UCSD-AML1 (cell line): ENCODE data around the gene IGIP.
A peak's percentile ranks its signal among the peaks of the same experiment; 100 is the strongest.

Experiments
- DNase-seq: peaks from one replicate; lab custom pipeline; 2025; ENCODE audit not compliant: unreplicated experiment; lab: John Stamatoyannopoulos, UW

Gene IGIP

DNA sequence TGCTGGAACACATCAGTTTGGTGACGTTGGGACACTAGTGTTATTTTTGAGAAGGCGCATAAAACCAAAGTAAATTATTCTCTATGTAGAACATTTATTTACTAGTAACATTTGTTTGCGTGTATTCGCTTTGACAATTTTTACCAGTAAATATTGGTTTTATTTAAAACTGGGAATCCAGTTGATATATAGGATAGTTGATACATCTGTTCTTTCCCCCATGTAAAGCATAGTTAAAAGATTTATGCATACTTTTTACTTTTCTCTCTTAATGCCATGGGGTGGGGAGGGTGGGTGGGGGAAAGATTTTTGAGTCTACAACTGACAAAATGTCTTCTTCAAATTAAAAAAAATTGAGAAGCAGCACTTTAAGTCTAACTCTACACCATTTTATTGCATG, at the start of gene IGIP:
Gene IGIP, plus strand, starts transcription at position 301 of the 400 bp plus-strand sequence. CDS start 2,540 bp downstream, outside the sequence.
- no peak for DNase-seq

DNA sequence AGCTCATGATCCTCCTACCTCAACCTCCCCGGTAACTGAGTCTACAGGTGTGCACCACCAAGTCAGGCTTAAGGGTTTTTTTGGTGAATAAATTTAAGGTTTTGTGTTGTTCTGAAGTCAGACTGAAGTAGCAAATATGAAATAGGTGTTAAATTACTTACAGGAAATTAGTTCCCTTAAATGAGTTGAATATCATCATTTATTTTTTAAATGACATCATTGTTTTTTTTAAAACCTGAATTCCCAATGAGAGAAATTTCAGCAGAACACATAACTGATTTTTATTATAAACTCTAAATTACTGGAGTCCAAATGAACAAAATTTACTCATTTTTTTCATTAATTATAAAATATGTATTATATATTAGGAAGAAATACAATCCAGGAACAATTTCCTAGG, 49.6 kb upstream of the IGIP start:
- no peak for DNase-seq

- no peak for DNase-seq
These were observed 48.9 kb upstream of the IGIP start for GRCh38 chr5:140076788-140077187.

- DNase-seq = no peak
These were observed 42.6 kb upstream of the IGIP start for GRCh38 chr5:140083120-140083519.

DNA sequence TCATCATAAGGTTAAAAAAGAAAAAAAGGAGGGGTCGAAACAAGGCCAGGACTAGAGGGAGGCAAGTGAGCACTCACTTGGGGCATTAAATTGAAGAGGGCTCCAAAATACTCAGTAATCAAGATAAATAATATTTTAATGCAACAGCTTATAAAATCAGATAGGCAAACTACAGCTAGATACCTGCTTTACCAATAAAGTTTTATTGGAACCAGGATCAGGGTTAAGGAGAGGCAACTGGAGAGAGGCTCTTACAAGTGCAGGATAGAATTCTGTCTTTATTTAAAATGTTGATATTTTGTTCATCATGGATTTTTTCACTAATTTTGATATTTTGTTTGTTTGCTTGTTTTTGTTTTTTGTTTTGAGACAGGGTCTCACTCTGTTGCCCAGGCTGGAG, 42.1 kb upstream of the IGIP start:
- no peak for DNase-seq

DNA sequence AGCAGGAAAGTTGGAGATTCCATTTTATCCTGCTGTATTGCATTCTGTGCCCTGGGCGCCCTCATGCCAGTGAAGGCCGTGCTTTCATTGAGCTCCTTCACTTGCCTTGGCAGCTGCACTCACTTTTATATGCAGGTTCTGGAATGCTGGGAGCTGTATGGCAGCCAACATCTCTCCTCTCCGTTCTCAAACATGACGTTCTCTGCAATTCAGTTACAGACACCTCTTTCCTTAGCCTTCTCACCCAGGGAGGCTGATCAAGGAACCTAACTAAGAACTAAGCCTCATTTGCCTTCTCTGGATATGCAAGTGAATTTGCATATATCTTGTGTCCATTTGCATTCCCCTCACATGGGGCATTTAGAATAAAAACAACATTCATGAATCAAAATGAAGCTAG, 41.2 kb upstream of the IGIP start:
- DNase-seq = no peak

GRCh38 chr5:140090251-140090650, 35.5 kb upstream of the IGIP start:
- no peak for DNase-seq

DNA sequence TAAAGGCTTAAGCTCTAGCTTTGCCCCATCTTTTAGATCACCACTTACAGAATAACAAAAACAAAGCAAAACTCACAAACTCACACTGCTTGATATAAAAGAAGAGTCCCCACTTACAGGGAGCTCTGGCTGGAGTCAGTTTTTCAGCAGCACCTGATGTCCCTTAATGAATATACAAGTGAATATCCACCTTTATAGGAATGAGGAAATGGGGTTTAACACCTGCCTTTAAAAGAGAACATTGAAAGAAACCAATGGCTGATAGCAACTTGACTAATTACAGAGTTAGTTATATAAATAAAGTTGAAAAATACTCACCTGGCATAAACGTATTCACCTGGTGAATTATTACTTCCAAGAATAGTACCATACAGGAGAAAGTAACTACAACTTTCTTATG, 32.6 kb upstream of the IGIP start:
- DNase-seq = no peak

- DNase-seq = no peak
These were observed 31.9 kb upstream of the IGIP start for GRCh38 chr5:140093866-140094265.

GRCh38 chr5:140094889-140095288, 30.8 kb upstream of the IGIP start:
- DNase-seq = no peak

DNA sequence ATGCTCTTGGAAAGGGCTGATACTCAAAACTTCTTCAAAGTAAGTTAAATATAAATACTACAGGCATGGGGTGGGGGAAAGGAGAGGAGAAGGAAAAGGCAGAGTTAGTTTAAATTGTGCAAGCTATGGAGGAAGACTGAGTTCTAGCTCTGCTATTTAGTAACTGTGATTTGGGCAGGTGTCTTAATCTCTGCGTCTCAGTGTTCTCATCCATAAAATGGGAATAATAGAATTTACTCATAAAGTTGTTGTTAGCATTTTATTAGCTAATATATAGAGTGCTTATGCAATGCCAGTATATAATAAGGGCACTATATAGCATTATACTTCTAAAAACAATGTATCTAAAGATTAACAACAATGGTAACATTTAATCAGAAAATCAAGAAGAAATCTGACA, 24.6 kb upstream of the IGIP start:
- DNase-seq = no peak

DNA sequence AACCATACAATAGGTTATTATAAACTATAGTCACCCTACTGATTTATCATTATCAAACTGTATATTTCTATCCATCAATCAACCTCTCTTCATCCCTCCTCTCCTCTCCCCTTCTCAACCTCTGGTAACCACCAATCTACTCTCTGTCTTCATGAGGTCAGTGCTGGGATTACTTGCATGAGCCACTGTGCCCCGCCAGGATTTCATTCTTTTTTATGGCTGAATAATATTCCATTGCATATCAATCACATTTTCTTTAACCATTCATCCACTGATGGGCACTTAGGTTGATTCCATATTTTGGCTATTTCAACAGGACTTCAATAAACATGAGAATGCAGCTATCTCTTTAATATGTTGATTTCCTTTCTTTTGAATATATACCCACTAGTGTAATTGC, 22.6 kb upstream of the IGIP start:
- DNase-seq = no peak

DNA sequence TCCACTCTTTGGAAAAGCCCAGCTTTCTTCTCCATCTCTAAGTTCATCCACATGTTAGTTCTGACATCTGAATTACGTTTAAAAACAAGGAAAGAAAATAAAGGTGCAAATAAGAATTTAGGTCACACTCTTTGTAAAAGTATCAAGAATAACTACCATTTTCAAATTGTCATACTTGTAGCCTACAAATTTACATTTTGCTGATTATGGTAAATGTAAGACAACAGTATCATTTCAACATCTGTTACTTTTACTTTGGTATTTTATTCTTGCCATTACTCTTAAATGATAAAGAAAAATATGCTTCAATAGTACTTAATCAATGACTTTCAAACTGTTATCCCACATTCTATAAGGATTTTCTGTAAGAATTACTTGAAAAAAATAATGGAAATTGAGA, 21.6 kb upstream of the IGIP start:
- DNase-seq = no peak

GRCh38 chr5:140106101-140106500, 19.6 kb upstream of the IGIP start:
- no peak for DNase-seq

DNA sequence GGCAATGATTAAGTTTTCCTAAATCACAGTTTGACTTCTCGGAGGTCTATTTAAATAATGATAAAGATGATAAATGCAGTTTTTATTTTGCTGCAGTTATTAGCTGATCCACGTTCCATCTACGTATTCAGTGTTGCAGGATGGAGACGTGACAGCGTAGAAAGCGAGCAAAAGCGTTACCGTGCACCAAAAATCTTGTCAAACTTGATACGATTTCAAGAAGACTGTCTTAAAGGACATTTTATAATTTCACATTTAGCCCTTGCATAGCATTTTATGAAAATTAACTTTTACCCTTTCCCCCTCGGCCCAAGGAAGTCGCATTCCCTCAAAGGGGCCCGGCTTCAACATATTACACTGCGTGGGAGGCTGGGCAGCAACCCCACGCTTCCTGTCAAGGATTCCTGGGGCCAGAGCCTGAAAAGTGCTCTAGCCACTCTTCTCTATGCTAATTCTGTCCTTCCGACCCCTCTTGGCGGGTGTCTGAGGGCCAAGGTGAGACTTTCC, 18.9 kb upstream of the IGIP start:
- DNase-seq = no peak

DNA sequence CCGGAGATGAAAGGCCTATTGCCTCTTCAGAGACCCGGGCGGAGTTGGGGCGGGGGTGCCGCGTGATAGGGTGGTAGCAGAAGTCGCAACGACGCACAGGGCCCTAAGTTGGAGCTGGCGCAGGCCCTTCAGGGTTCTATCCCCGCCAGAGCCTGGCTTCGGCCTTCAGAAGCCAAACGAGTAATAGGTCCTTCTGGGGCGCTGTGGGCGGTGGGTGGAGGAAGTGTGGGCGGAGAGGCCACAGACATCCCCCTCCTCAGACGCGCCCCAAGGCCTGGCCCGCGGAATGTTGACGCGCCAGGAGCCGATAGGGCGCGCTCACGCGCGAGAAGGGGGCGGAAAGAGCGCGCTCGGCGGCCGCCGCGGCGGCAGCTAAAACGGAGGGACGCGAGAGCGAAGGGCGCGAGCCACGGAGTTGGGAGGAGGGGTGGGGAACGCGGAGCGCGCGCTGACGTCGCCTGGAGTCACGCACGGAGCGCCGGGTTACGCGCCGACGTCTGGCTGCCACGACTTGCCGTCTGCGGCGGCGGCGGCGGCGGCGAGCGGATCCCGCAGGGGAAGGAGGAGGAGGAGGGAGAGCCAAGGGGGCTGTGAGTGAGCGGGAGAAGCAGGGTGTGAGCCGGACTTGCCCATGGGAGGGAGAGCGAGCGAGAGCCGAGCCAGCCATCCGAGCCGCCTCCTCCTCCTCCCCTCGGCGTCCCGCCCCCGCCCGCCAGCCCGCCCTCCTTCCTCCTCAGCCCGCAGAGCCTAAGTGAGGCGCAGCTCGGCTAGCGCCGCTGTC, 18.2 kb upstream of the IGIP start:
- peak; percentile 92 for DNase-seq

- no peak for DNase-seq
These were observed 17.4 kb upstream of the IGIP start for GRCh38 chr5:140108093-140109017.

DNA sequence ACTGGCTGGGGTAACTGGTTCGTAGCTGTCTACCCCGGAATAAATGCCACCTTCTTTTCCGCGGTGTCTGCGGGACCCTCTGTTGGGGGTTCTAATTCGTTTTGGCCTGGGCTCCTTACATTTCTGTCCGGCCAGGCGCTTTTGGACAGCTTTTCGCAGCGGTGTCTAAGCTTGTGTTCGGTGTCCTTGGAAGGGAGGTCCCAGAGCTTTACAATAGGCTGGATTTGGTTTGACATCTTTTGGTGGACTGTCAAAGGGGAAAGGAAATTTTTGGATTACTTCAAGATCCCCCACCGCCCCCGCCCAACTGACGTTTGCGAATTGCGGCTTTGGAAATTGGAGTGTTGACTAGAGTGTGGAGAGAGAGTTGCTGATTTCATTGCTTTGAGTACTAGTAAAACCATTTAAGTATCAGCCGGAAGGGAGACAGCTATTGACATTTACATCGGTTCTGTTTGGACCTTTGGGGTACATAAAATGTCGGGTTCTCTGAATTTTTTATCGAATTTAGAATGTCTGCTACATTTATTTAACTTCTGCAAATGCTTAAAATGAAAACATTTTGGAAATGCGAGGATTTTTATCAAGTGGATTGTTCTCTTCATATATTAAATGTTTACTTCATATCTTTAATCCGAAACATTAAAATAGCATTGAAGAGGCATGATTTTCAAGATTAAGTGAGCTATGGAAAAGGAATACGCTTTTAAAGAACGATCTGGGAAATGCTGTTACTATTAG, 16.5 kb upstream of the IGIP start:
- DNase-seq = no peak

DNA sequence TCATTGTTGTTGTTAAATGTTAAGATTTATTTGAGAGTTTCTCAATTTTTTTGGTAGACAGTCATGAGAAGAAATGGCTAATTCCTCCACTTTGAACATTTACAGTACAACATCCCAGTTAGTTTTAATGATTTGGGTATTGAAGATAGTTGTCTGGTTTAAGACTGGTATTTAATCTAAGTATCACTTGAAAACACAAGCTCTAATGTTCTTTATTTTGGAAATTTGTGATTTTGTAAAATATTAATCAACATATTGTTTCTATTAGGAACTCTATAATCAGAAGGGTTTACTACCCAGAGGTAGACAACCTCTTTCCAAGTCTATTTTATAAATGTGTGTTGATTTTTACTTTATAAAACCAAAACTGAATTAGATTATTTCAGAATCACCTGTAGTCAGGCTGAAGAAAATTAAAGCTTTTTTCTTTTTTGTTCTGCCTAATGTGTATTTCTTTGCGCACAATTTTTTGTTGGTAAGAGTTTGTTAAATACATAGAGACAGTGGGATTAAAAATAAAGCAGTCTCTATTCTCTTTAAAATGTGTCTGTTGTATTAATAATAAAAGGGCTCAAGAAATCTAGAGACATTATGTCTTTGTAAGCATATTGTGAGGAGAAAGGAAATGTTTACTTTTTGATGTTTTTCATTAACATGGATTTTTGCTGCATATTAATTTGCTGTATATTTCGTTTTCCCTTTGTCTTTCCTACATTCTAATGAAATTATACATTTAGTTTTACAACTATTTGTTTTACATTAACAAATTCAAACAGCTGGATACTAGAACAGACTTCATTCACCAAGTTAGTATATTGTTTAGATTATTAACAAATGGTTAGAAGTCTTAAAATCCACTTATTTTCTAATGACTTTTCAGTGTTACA, 15.7 kb upstream of the IGIP start:
- DNase-seq = no peak

GRCh38 chr5:140110646-140110957, 15.1 kb upstream of the IGIP start:
- DNase-seq = no peak
